GM18907 (cell line): ENCODE measurements around the gene EML1.

Experiments used
- ATAC-seq: cut with Tn5 transposase; IDR thresholded peaks from one replicate; pipeline ENCODE4 v1.9.1; 2021; ENCODE audit warnings: mild to moderate bottlenecking, moderate library complexity; ENCODE audit not compliant: unreplicated experiment

Gene EML1

DNA sequence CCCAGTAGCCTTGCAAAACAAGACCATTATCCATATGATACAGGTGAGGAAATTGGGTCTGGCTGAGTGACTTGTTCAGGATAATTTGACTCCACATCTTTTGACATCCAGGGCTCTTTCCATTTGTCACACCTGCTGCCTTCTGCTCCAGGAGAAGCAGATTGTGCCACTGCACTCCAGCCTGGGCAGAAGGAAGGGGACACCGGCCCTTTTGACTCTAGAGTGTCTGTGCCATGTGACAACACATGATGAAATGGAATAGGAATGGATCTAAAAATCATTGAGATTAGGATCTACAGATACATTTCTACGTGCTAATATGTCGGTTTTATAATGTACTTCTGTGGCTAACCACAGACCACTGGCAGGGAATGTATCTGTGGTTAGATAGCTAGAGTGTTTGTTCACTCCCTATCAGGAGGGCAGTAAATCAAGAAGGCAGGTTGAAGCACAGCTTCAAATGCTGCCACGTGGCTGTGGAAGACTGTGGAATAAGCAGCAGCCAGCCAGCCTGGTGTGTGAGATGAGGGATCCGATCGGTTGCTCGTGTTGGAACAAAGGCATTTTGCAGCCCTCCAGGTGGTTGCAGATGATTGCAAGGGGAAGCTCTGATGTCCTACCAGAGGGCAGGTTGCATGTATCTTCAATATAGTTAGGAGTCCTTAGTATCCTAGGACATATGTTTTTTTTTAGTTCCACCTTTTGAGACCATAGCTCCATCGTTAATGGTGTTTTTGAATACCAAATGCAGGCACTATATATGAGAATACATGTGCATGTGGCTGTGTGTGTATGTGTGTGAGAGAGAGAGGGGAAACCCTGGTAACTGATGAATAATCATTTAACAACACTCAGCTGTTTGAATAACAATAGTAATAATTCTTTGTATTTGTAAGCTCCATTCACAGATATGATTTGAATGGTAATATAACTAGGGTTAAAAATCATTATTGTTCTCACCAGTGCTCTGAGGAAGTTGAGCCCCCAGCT, 28.6 kb downstream of the EML1 start:
- ATAC-seq, result no peak

DNA sequence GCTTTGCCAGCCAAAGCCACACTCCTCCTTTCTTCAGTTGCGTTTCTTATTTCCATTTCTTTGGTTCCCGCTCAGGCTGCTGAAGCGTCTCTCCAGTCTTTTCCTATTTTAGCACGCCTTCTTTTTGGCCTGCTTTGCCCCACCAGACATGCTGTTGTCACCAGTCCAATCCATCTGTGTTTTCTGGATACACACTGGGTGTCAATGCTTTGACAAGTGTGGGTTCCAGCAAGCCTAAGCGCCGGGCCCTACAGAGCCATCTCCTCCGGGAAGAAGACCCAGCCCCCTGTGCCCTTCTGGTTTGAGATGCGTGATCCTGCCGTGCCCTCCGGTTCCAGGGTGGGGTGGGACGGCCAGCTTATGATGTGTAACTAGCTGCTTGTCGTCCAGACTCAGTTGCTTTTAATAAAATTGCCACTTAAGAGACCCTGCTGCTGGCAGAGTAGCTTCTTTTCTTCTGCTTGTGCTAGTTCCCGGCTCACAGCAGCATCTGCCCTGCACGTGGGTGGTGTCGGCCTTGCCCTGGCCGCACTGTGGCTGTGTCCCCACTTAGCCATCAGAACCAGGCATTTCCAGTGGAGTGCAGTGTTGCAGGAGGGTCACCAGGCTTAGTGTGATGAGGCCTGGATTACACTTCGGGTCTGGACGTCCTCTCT, 29.7 kb downstream of the EML1 start:
- ATAC-seq, result no peak

DNA sequence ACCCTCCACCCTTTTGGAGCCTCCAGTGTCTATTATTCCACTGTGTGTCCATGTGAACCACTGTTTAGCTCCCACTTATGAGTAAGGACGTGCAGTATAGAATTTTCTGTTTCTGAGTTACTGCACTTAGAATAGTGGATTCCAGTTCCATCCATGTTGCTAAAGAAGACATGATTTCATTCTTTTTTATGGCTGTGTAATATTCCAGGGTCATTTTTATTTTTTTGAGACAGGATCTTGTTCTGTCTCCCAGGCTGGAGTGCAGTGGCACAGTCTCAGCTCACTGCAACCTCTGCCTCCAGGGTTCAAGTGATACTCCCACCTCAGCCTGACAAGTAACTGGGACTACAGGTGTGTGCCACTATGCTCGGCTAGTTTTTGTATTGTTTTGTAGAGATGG, 31.6 kb downstream of the EML1 start:
- no peak for ATAC-seq

GRCh38 chr14:99829450-99829849, 36.2 kb downstream of the EML1 start:
- ATAC-seq, result no peak

DNA sequence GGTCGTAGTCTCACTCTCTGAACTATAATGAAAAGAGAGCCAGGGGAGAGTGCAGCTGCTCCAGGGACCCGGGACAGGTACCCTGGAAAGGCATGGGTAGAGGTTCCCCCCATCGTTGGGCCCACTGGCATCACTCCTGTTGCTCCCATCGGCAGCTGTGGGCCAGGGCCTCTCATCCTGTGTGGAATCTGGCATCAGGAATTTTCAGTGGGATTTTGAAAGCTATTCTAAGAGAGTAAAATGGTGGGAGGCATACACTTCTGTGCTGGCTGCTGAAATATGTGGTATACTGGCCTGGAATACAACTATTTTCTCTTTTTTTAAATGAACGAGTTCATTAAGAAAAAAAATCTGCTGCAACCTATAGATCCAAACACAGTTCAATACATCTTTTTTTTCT, 38.1 kb downstream of the EML1 start:
- no peak for ATAC-seq

DNA sequence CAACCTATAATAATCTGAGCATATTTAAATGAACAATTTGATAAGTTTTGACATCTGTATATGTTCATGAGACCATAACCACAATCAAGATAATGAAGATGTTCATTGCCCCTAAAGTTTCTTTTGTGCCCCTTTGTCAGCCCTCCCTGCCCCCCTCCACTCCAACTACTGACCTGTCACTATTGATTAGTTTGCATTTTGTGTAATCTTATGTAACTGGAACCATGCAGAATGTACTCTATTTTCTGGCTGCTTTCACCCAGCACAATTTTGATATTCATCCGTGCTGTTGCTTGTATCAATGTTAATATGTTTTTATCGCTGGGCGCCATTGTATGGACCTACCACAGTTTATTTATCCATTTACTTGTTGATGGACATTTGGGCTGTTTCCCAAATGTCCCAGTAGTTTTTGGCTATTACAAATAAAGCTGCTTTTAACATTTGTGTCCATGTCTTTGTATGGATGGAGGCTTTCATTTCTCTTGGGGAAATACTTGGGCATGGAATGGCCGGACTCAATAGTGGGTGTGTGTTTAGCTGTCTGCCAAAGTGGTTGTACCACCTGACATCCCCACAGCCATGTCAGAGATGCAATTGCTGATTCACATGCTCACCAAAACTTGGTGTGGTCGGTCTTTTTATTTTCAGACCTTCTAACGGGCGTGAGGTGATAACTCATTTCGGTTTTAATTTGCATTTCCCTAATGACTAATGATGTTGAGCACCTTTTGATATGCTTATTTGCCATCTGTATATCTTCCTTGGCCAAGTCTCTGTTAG, 38.9 kb downstream of the EML1 start:
- no peak for ATAC-seq

- no peak for ATAC-seq
Measured at GRCh38 chr14:99837822-99838221, 44.6 kb downstream of the EML1 start.

GRCh38 chr14:99838639-99839134, 45.5 kb downstream of the EML1 start:
- ATAC-seq, result no peak

DNA sequence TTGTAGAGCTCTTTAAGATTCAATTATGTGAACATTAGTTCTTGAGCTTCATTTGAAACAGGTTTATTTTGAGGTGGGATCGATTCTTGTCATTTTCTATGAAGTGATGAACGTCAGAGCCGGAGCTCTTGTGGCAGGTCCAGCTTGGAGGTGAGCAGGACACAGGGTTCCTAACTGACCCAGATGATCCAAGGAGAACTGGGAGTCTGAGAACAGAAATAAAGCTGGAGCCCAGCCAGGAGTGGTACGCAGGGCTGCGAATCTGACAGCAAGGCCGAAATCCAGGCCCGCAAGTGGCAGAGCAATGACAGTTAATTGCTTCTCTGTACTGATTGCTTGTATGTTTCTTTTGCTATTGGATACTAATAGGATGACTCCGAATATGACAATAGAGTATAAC, 46.5 kb downstream of the EML1 start:
- no peak for ATAC-seq

- no peak for ATAC-seq
Measured at GRCh38 chr14:99840265-99840664, 47.1 kb downstream of the EML1 start.

DNA sequence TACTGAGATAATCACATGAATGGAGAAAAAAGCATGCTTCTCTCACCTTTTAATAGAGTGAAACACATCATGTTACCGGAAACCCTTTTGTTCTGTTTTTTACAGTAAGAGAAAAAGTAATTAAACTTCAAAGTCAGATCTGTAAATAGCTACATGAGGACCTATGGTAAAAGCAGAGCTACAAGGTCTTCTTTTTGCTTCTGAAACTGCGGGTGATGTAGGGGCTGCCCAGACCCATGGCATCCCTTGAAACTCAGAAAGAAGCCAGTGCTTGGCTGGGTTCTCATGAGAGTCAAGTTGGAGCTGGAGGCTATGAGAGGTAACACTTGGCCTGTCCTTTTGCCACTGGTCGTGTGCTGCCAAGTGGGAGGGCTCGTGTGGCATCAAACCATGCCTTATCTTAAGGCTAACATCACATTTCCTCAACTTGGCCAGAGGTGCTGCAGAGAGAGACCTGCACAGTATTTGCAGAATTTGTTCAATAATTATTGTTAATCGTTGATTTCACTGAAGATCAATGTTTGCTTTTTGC, 47.6 kb downstream of the EML1 start:
- no peak for ATAC-seq

- no peak for ATAC-seq
Measured at GRCh38 chr14:99841436-99842071, 48.3 kb downstream of the EML1 start.

DNA sequence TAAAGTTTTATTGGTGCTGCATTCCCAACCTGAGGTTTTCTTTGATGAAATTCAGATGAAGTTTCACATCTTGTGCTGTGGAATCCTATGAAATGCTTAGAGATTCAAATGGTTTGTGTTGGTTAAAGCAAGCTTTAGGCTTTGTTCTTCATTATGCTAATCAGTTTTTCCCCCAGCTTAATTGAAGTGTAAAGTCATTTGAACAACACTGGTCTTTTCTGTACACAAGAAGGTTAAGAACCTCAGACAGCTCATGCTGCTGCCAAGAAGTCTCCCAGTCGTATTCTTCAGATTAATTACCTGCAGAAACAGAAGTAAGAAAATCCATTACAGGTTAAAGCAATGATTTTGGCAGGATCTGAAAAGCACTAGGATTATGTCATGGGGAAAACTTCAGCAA, 48.9 kb downstream of the EML1 start:
- no peak for ATAC-seq

GRCh38 chr14:99846808-99847207, 53.6 kb downstream of the EML1 start:
- no peak for ATAC-seq

- ATAC-seq, result no peak
Measured at GRCh38 chr14:99850709-99851108, 57.5 kb downstream of the EML1 start.

- ATAC-seq, result no peak
Measured at GRCh38 chr14:99852578-99852977, 59.4 kb downstream of the EML1 start.

- no peak for ATAC-seq
Measured at GRCh38 chr14:99853206-99853605, 60.0 kb downstream of the EML1 start.

DNA sequence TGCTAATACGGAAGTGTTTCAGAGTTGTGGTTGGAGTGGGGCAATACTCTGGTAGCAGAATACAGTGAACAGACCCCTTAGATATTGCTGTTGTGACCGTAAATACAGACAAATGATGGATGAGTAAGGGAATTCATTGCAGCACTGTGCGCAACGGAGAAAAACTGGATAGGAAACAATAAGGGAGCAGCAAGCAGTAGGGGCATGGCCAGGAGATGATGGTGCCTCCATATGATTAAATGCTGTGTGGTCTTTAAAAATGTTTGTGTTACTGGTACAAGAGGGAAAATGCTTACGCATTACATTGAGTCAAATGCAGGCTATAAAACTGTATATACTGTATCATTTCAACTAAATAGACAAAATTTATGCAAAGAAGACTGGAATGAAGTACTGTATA, 61.6 kb downstream of the EML1 start:
- ATAC-seq, result no peak

DNA sequence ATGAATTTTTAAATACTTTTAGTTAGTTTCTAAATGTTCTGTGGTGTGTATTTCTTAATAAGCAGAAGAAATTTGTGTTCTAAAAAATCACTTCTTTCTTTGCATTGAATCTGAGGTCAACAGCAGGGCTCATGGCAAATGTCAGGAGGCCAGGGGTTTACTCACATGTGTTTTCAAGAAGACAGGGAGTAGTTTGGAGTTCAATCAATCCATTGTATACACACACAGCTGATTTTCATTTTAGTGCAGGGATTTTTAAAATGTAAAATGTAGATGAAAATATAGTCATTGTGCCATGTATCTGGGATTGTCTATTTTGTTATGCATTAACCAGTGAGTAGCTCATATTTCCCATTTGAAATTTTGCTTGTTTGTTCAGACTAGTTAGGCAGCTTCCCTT, 62.1 kb downstream of the EML1 start:
- no peak for ATAC-seq

DNA sequence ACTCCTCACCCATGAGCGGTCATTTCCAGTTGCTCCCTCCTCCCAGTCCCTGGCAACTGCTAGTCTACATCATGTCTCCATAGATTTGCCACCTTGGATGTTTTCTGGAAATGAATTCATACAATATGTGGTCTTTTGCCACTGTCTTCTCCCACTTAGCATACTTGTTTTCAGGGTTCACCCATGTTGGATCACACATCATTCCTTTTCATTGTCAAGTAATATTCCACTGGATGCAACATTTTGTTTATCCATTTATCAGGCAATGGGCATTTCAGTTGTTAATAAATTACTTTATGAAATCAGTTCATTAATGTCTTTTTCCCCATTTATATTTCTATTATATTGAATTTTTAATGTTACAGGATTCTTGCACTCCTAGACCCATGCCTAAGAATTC, 64.3 kb downstream of the EML1 start:
- no peak for ATAC-seq

DNA sequence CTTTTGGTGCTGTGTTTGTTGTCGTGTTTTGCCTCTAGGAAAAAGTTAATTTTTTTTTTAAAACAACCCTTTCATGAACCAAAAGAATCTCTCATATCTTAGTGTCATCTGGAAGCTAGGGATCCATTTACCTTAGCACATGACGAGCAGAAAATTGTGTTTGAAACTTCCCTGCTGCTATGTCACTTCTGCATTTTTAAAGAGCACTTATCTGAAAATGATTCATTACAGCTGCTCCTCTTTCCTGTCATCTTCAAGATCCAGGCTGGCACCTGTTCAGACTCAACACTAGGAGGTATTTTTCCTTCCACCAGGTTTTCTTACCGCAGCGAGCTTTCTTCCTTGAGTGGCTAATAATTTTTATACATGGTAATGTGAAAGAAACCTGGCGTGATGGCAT, 67.0 kb downstream of the EML1 start:
- no peak for ATAC-seq
